WTC11 (cell line): ENCODE data around the gene PDZRN3. TPM values are rescaled to one million over a fixed set of nuclear protein-coding genes. Genes with fewer than 3 reads are reported as not detected.
A peak's percentile ranks its signal among the peaks of the same experiment; 100 is the strongest.

ENCODE experiments used
- ATAC-seq: fragments of 200-7000 bp; cut with Tn5 transposase; 2 replicates; pipeline ENCODE4 v1.10.0; 2021; ENCODE audit warnings: mild to moderate bottlenecking, moderate library complexity
- CTCF ChIA-PET: fragments of 300-600 bp; sonication (Branson Sonifier 250); formaldehyde crosslinking; loops from one replicate; lab custom pipeline; 2021; ENCODE audit warnings: antibody characterized with exemption; lab: Charles Lee
- POLR2A ChIA-PET: fragments of 350-600 bp; sonication (Branson Sonifier 250); formaldehyde crosslinking; loops from one replicate; lab custom pipeline; 2021; ENCODE audit warnings: antibody characterized with exemption; lab: Charles Lee
- DNase-seq: peaks from one replicate; pipeline ENCODE4 v3.0.0; 2021; ENCODE audit warnings: low spot score
- H3K27ac Mint-ChIP-seq: 2 replicates; pipeline ENCODE4 v1.8.0; 2021; ENCODE audit warnings: mixed read lengths
- H3K27me3 Mint-ChIP-seq: 2 replicates; pipeline ENCODE4 v1.8.0; 2021; ENCODE audit warnings: low read depth, mild to moderate bottlenecking, moderate library complexity, mixed read lengths
- H3K36me3 Mint-ChIP-seq: 2 replicates; pipeline ENCODE4 v1.8.0; 2021; ENCODE audit warnings: mixed read lengths
- H3K4me1 Mint-ChIP-seq: 2 replicates; pipeline ENCODE4 v1.8.0; 2022; ENCODE audit warnings: mixed read lengths
- H3K4me3 Mint-ChIP-seq: 2 replicates; pipeline ENCODE4 v1.8.0; 2021; ENCODE audit warnings: mild to moderate bottlenecking, moderate library complexity, mixed read lengths
- H3K9me3 Mint-ChIP-seq: 2 replicates; pipeline ENCODE4 v1.8.0; 2021; ENCODE audit warnings: mixed read lengths
- ATF2 ChIP-seq: sonication (generic); formaldehyde crosslinking; IDR thresholded peaks from 2 replicates; pipeline ENCODE4 v1.8.1; 2022; ENCODE audit warnings: low read depth, missing genetic modification reagents, borderline replicate concordance
- CDX4 ChIP-seq: fragments of 250-450 bp; sonication (Bioruptor Pico); IDR thresholded peaks from 2 replicates; pipeline ENCODE4 v1.9.0; 2021; ENCODE audit warnings: moderate library complexity, mild to moderate bottlenecking, inconsistent platforms, borderline replicate concordance
- CREM ChIP-seq: sonication (generic); formaldehyde crosslinking; IDR thresholded peaks from 2 replicates; pipeline ENCODE4 v1.8.1; 2022; ENCODE audit warnings: mild to moderate bottlenecking, missing genetic modification reagents, moderate library complexity
- E2F4 ChIP-seq: sonication (generic); formaldehyde crosslinking; IDR thresholded peaks from 2 replicates; pipeline ENCODE4 v1.8.1; 2022; ENCODE audit warnings: low read depth, mild to moderate bottlenecking, moderate library complexity, missing genetic modification reagents, borderline replicate concordance
- E2F5 ChIP-seq: sonication (generic); formaldehyde crosslinking; IDR thresholded peaks from 2 replicates; pipeline ENCODE4 v1.8.1; 2022; ENCODE audit warnings: mild to moderate bottlenecking, moderate library complexity, missing genetic modification reagents
- EMX1 ChIP-seq: fragments of 250-450 bp; sonication (Bioruptor Pico); IDR thresholded peaks from 2 replicates; pipeline ENCODE4 v1.8.0; 2021; ENCODE audit warnings: mild to moderate bottlenecking
- ERG ChIP-seq: fragments of 250-450 bp; sonication (Bioruptor Pico); IDR thresholded peaks from 2 replicates; pipeline ENCODE4 v1.8.0; 2021; ENCODE audit warnings: mild to moderate bottlenecking
- FOXJ3 ChIP-seq: sonication (generic); formaldehyde crosslinking; IDR thresholded peaks from 2 replicates; pipeline ENCODE4 v1.9.0; 2021; ENCODE audit warnings: missing genetic modification reagents, mild to moderate bottlenecking, borderline replicate concordance
- IRF2 ChIP-seq: sonication (generic); formaldehyde crosslinking; IDR thresholded peaks from 2 replicates; pipeline ENCODE4 v1.8.0; 2022; ENCODE audit warnings: low read depth, missing genetic modification reagents, borderline replicate concordance
- JAZF1 ChIP-seq: fragments of 250-450 bp; sonication (Bioruptor Pico); IDR thresholded peaks from 2 replicates; pipeline ENCODE4 v1.9.0; 2021; ENCODE audit warnings: moderate library complexity, mild to moderate bottlenecking, inconsistent platforms
- NFE2L1 ChIP-seq: sonication (generic); formaldehyde crosslinking; IDR thresholded peaks from 2 replicates; pipeline ENCODE4 v1.8.1; 2023; ENCODE audit warnings: missing genetic modification reagents
- SMAD4 ChIP-seq: sonication (generic); formaldehyde crosslinking; IDR thresholded peaks from 2 replicates; pipeline ENCODE4 v1.8.0; 2022; ENCODE audit warnings: mild to moderate bottlenecking, missing genetic modification reagents
- SP1 ChIP-seq: sonication (generic); formaldehyde crosslinking; conservative IDR thresholded peaks from 2 replicates; pipeline ENCODE4 v1.8.1; 2022; ENCODE audit warnings: missing genetic modification reagents
- ZBTB21 ChIP-seq: sonication (generic); formaldehyde crosslinking; IDR thresholded peaks from 2 replicates; pipeline ENCODE4 v1.8.1; 2023; ENCODE audit warnings: mild to moderate bottlenecking, missing genetic modification reagents, borderline replicate concordance
- ZNF219 ChIP-seq: sonication (generic); formaldehyde crosslinking; IDR thresholded peaks from 2 replicates; pipeline ENCODE4 v1.8.0; 2023; ENCODE audit warnings: missing genetic modification reagents, mild to moderate bottlenecking, borderline replicate concordance
- ZNF232 ChIP-seq: sonication (generic); formaldehyde crosslinking; IDR thresholded peaks from 2 replicates; pipeline ENCODE4 v1.8.0; 2022; ENCODE audit warnings: mild to moderate bottlenecking, missing genetic modification reagents
- ZNF281 ChIP-seq: sonication (generic); formaldehyde crosslinking; IDR thresholded peaks from 2 replicates; pipeline ENCODE4 v1.8.0; 2023; ENCODE audit warnings: mild to moderate bottlenecking, missing genetic modification reagents
- ZNF425 ChIP-seq: fragments of 250-450 bp; sonication (Bioruptor Pico); conservative IDR thresholded peaks from 2 replicates; pipeline ENCODE4 v1.9.0; 2021; ENCODE audit warnings: mild to moderate bottlenecking
- ZNF532 ChIP-seq: fragments of 250-450 bp; sonication (Bioruptor Pico); IDR thresholded peaks from 2 replicates; pipeline ENCODE4 v1.9.0; 2021; ENCODE audit warnings: mild to moderate bottlenecking, borderline replicate concordance
- ZSCAN18 ChIP-seq: fragments of 250-450 bp; sonication (Bioruptor Pico); IDR thresholded peaks from 2 replicates; pipeline ENCODE4 v2.1.2; 2022; ENCODE audit warnings: mild to moderate bottlenecking, moderate library complexity
- total RNA-seq: library from RNA; stranded (reverse); gene quantifications from 3 replicates; pipeline ENCODE4 v1.2.3, GENCODE V29; 2021

Gene PDZRN3
- total RNA-seq, 1 experiment from 2014 or later, result 9.5 TPM

GRCh38 chr3:73605861-73606260 is 18.9 kb downstream of the PDZRN3 start (continued):
- no peak for TF ChIP-seq SMAD4 (CRISPR knock-in tag)
- no peak for TF ChIP-seq FOXJ3
- no peak for TF ChIP-seq ERG (CRISPR knock-in tag)
- no peak for TF ChIP-seq NFE2L1 (CRISPR knock-in tag)
- no peak for TF ChIP-seq CREM (CRISPR knock-in tag)
- TF ChIP-seq EMX1 (CRISPR knock-in tag), result no peak

GRCh38 chr3:73605412-73605811 is 19.3 kb downstream of the PDZRN3 start:
- DNase-seq, result no peak
- Mint-ChIP-seq H3K9me3 (no peaks in the 10 kb centered on the region), H3K4me3 (no peak overlapping the region), H3K27me3 (no peaks in the 10 kb centered on the region), H3K27ac (peak overlapping the region; percentile 15; the same call in 1 of the 2 replicates), H3K36me3 (no peaks in the 10 kb centered on the region), H3K4me1 (peaks cover 16% of the 10 kb centered on the region)
- ATAC-seq, result no peak
- CTCF ChIA-PET, result no interaction called here
- POLR2A ChIA-PET, result no interaction called here
- TF ChIP-seq ZNF532 (CRISPR knock-in tag) (no peak), E2F4 (CRISPR knock-in tag) (no peak), ATF2 (CRISPR knock-in tag) (no peak), JAZF1 (CRISPR knock-in tag) (no peak), CDX4 (CRISPR knock-in tag) (no peak), CREM (CRISPR knock-in tag) (no peak), E2F5 (CRISPR knock-in tag) (no peak), ZNF281 (CRISPR knock-in tag) (no peak), SP1 (no peak), ZNF232 (no peak), ZSCAN18 (no peak), ZNF425 (CRISPR knock-in tag) (no peak), ZNF219 (CRISPR knock-in tag) (no peak), ZBTB21 (no peak), EMX1 (CRISPR knock-in tag) (no peak), IRF2 (CRISPR knock-in tag) (no peak)
